ENCODE measurements around the gene ATP6V0B.

DNA sequence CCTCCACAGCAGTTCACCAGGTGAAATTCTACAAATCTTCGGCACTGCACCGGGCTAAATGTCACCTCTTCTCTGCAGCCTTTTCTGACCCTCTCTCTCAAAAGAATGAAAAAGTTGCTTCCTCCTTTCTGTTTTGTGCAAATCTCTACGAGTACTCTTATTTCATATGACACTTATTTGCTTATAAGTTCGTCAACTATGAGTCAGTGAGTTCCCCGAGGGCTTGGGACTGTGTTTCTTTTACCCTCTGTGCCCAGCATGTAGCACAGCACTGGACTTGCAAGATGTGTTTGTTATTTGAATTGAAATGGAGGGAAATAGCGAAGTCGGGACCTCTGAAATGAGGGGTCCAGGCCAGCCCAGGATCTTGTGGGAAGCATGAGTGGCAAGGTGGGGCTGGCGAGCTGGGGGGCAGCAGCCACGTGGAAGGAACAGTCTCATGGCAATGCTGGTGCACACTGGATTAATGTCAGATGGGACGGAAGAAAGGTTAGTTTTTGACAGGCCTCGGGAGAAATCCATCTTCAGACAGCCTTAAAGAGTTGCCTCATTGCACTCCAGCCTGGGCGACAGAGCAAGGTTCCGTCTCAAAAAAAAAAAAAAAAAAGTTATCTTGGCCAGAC, 50.3 kb downstream of the ATP6V0B start:
- TF ChIP-seq, protein P1, sequence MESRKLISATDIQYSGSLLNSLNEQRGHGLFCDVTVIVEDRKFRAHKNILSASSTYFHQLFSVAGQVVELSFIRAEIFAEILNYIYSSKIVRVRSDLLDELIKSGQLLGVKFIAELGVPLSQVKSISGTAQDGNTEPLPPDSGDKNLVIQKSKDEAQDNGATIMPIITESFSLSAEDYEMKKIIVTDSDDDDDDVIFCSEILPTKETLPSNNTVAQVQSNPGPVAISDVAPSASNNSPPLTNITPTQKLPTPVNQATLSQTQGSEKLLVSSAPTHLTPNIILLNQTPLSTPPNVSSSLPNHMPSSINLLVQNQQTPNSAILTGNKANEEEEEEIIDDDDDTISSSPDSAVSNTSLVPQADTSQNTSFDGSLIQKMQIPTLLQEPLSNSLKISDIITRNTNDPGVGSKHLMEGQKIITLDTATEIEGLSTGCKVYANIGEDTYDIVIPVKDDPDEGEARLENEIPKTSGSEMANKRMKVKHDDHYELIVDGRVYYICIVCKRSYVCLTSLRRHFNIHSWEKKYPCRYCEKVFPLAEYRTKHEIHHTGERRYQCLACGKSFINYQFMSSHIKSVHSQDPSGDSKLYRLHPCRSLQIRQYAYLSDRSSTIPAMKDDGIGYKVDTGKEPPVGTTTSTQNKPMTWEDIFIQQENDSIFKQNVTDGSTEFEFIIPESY (CRISPR knock-in tag; IDR thresholded peaks at IDR 0.05), result no peak
- TF ChIP-seq YY1 (IDR thresholded peaks at IDR 0.05; ENCODE audit: borderline replicate concordance in 1 of 3, control insufficient read depth in 1 of 3, extremely low read depth in 1 of 3, insufficient read depth in 3 of 3, insufficient read length in 1 of 3, insufficient replicate concordance in 2 of 3, low read depth in 1 of 3, low read length in 2 of 3) (no peak), EZH2 (IDR thresholded peaks at IDR 0.05; ENCODE audit: borderline replicate concordance, low read depth, low read length) (no peak), ZNF445 (CRISPR knock-in tag; IDR thresholded peaks at IDR 0.05; ENCODE audit: low read depth) (no peak), SRSF1 (IDR thresholded peaks at IDR 0.05; ENCODE audit: low read depth, low read length) (no peak), ELF4 (CRISPR knock-in tag; IDR thresholded peaks at IDR 0.05) (no peak), ZNF146 (CRISPR knock-in tag; IDR thresholded peaks at IDR 0.05; ENCODE audit: unreplicated experiment) (no peak)
- TF ChIP-seq, protein P2, sequence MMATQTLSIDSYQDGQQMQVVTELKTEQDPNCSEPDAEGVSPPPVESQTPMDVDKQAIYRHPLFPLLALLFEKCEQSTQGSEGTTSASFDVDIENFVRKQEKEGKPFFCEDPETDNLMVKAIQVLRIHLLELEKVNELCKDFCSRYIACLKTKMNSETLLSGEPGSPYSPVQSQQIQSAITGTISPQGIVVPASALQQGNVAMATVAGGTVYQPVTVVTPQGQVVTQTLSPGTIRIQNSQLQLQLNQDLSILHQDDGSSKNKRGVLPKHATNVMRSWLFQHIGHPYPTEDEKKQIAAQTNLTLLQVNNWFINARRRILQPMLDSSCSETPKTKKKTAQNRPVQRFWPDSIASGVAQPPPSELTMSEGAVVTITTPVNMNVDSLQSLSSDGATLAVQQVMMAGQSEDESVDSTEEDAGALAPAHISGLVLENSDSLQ (IDR thresholded peaks at IDR 0.05), result no peak
- TF ChIP-seq, protein P3, sequence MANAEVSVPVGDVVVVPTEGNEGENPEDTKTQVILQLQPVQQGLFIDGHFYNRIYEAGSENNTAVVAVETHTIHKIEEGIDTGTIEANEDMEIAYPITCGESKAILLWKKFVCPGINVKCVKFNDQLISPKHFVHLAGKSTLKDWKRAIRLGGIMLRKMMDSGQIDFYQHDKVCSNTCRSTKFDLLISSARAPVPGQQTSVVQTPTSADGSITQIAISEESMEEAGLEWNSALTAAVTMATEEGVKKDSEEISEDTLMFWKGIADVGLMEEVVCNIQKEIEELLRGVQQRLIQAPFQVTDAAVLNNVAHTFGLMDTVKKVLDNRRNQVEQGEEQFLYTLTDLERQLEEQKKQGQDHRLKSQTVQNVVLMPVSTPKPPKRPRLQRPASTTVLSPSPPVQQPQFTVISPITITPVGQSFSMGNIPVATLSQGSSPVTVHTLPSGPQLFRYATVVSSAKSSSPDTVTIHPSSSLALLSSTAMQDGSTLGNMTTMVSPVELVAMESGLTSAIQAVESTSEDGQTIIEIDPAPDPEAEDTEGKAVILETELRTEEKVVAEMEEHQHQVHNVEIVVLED (CRISPR knock-in tag; IDR thresholded peaks at IDR 0.05), result no peak
- TF ChIP-seq, protein P4, sequence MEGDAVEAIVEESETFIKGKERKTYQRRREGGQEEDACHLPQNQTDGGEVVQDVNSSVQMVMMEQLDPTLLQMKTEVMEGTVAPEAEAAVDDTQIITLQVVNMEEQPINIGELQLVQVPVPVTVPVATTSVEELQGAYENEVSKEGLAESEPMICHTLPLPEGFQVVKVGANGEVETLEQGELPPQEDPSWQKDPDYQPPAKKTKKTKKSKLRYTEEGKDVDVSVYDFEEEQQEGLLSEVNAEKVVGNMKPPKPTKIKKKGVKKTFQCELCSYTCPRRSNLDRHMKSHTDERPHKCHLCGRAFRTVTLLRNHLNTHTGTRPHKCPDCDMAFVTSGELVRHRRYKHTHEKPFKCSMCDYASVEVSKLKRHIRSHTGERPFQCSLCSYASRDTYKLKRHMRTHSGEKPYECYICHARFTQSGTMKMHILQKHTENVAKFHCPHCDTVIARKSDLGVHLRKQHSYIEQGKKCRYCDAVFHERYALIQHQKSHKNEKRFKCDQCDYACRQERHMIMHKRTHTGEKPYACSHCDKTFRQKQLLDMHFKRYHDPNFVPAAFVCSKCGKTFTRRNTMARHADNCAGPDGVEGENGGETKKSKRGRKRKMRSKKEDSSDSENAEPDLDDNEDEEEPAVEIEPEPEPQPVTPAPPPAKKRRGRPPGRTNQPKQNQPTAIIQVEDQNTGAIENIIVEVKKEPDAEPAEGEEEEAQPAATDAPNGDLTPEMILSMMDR (IDR thresholded peaks at IDR 0.05 in 2 of 3, conservative IDR thresholded peaks at IDR 0.05 in 1 of 3; ENCODE audit: insufficient read depth in 2 of 3, low read depth in 1 of 3, low read length in 3 of 3), result no peak

All from K562 (cell line).